GM19240 (cell line): ENCODE data around the gene MSH2.

Experiments
- DNase-seq: peaks from one replicate; pipeline ENCODE4 v3.0.0; 2011; ENCODE audit warnings: low spot score; ENCODE audit not compliant: insufficient read length

The MSH2 gene

DNA sequence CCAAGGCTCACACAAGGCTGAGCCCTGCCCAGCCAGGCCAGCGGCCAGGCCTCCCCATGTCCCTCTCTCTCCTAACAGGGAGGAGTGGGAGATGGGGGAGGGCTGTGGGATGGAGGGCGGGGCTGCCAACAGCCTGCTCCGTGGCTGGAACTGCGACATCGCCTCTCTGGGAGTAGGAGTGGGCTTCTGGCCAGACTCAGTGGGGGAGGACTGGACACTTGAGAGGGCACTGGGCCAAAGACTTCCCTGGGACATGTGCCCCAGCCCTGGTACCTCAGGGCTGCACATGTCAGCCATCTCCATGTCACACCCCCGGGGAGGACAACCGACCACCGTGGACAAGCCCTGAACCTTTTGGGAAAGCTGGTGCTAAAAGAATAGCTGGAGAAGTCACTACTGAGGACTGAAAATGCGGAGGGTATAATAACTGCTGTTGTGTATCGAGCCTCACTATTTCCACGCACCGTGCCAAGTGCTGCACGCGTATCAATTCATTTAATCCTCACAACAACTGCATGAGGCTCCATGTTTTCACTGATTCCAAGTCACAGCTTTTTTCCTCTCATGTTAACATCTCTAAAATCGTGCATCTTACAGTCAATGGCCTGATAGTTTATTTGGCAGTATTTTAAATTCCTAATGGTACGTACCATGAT is 127.3 kb downstream of the MSH2 start:
- no peak for DNase-seq

DNA sequence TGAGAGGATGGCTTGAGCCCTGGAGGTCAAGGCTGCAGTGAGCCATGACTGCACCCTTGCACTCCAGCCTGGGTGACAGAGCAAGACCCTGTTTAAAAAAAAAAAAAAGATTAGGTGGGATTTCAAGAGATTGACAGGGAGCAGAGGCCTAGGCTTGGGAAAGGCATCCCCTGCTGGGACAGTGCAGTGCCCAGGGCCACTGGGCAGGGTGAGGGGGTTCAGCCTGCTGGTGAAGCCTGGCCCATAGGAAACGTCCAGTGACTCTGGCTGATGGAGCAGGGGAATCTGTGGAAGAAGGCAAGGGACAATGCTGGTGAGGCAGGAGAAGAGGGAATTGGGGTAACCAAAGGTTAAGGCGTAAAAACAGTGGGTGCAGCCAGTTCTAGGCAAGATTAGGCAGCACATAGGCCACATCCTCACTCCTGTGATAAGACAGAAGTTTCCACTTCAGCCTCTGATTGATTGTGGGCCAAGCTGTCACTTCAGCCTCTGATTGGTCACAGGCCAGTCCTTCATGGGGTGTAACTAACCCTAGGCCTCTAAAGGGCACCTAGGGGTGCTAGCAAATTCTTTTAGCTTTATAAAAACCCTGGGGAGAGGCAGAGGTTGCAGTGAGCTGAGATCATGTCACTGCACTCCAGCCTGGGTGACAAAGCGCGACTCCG is 128.6 kb downstream of the MSH2 start:
- DNase-seq, result no peak
